GM12874 (cell line): ENCODE results near the gene LRCOL1.

Experiments used
- CTCF ChIP-seq: IDR thresholded peaks from 2 replicates; pipeline ENCODE4 v1.5.1; 2011; ENCODE audit warnings: low read depth, mild to moderate bottlenecking, control low read depth, low read length, moderate library complexity; ENCODE audit not compliant: insufficient read depth

LRCOL1 gene

DNA sequence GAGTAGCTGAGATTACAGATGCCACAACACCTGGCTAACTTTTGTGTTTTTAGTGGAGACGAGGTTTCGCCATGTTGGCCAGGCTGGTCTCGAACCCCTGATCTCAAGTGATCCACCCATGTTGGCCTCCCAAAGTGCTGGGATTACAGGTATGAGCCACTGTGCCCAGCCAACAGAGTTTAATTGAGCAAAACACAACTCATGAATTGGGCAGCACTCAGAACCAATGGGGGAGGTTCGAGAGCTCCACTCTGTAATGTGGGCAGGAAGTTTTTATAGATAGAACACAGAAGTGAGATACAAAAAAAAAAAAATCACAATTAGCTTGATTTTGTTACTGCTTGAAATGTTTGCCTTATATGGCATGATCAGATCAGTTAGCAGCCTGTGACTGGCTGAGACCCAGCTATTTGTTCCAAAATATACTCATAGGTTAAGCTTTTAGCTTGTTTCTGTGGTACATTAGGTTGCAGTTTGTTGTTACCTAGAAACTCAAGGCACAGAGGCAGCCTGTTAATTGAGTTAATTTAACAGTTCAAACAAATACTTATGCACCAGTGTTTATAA, 6.8 kb upstream of the LRCOL1 start:
- no peak for TF ChIP-seq CTCF

GRCh38 chr12:132615579-132616038, 5.2 kb upstream of the LRCOL1 start:
- TF ChIP-seq CTCF = no peak

DNA sequence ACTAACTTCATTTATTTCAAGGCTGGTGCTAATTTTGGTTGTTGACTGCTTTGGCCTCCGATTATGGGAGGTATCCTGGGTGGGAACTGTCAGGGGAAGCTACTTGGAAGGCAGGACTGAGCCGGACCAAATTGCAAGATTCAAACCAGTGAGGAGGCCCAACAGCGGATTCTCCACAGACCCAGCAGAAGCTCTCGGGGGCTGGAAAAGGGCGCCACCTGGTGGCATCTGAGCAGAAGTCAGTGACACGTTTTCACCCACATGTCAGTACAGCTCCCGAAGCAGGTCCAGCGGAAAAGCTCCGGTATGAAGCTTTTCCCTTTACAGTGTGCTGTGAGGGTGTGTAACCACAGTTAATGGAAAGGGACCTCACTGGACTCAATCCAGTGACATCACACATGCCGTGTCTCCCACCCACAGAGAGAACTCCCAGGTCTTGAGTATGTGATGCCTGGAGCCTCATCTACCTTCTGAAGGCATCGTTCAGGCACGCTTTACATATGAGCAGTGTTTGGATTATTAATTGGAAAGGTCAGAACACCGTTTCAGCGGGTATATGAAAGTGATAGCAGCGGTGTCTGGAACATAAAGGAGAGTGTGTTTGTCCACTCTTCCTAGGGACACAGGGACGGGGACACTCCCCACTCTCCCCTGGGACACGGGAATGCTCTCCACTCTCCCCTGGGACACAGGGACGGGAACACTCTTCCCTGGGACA, 4.6 kb upstream of the LRCOL1 start:
- peak; percentile 86 for TF ChIP-seq CTCF

DNA sequence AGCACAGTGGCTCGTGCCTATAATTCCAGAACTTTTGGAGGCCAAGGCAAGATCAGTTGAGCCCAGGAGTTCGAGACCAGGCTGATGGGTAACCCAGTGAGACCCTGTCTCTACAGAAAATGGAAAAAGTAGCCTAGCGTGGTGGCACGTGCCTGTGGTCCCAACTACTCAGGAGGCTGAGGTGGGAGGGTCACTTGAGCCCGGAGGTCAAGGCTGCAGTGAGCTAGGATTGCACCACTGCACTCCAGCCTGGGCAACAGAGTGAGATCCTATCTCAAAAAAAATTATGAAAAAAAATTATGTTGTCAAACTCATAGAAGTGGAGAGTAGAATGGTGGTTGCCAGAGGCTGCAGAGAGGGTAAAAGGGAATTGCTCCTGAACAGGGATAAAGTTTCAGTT, 3.6 kb upstream of the LRCOL1 start:
- TF ChIP-seq CTCF = no peak

GRCh38 chr12:132611620-132612019, 1.2 kb upstream of the LRCOL1 start:
- no peak for TF ChIP-seq CTCF

DNA sequence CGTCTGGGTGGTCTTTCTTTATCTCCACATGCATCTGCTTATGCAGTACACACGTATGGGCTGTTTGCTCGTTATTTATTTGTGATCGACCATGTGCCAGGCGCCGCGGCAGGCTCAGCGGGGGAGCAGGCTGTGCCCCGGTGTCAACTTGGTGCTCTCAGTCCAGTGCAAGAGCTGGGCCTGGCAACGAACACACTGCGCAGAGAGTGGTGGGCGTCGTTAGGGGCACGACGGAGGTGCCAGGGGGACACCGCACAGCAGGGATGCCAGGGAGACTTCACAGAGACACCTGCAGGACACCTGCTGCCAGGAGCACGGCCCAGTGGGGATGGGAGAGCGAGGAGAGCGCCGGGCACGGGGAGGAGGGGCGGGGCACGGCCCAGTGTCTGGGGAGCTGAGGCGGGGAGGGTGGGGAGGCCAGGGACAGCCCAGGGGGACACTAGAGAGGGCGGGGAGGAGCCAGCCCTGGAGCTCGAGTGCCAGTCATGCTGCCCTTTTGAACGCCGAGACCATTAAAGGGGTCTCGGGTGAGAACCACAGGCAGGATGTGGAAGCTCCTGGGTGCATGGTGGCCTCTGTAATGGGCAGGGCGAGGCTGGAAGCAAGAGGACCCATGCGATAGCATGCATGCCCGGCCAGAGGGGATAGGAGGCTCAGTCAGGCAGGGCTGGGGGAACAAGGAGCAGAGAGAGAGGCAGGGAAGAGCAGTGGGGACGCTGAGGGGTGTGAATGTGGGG, 652 bp upstream of the LRCOL1 start:
- TF ChIP-seq CTCF = no peak
